ENCODE results near the gene GPC6. TPM values are rescaled to one million over a fixed set of nuclear protein-coding genes. Genes with fewer than 3 reads are reported as not detected.

The GPC6 gene
- polyA plus RNA-seq, 4 donors: 47.9 to 66.1 (median 61.3) TPM

DNA sequence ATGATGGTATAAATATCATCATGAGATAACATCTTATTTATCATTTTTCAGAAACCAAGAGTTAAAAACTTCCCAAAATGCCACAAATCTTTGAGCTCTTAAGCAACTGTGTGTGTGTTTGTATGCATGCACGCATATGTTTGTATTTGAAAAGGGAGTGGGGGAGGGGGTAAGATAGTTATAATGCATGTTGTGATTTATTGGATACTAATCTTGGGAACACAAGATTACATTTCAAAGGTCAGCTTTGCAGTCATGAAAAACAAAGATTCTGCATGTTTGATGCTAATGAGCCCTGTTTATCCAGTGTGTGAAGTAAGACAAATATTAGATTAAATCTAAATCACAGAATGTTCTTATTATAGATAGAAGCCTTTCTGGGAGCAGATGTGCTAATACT lies 897.0 kb downstream of the GPC6 start:
- no peak for DNase-seq (ENCODE audit: low read depth in 4 of 4, low spot score in 2 of 4)

GRCh38 chr13:94128430-94128829 lies 901.8 kb downstream of the GPC6 start:
- no peak for DNase-seq (ENCODE audit: low read depth in 4 of 4, low spot score in 2 of 4)

DNA sequence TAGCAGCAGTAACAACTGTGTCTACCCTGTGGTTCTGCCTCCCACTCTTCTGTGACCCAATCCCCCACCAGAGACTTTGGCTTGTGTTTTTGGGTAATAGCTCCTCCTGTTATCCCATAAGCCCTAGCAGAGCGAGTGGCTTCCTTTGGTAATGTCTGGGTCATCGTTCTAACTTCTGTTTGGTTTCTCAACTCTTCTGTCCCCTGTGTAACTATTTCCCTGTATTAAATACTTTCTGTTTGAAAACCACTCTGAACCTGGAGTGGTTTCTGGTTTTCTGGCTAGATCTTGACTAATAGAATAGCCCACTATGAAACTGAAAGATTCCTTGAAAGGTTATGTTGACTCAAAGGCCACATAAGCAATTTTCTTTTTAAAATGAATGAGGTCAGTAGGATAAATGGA lies 902.9 kb downstream of the GPC6 start:
- DNase-seq (ENCODE audit: low read depth in 4 of 4, low spot score in 2 of 4): no peak

DNA sequence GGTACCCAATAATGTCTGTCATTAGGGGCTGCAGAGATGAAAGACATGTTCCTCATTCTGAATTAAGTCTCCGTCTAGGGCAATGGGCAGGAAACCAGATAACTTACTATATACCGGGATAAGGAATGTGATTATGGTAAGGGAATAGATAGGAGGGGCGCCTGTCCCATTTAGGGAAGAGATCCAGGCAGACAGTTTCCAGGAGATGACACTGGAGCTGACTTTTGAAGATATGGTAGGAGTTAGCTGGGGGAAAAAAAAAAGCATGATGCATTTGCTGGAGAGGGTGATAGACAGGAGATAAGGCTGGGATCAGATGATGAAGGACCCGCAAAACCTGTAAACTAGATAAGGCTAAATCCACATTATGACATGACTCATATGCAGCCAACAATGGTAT lies 912.2 kb downstream of the GPC6 start:
- no peak for DNase-seq (ENCODE audit: low read depth in 4 of 4, low spot score in 2 of 4)

DNA sequence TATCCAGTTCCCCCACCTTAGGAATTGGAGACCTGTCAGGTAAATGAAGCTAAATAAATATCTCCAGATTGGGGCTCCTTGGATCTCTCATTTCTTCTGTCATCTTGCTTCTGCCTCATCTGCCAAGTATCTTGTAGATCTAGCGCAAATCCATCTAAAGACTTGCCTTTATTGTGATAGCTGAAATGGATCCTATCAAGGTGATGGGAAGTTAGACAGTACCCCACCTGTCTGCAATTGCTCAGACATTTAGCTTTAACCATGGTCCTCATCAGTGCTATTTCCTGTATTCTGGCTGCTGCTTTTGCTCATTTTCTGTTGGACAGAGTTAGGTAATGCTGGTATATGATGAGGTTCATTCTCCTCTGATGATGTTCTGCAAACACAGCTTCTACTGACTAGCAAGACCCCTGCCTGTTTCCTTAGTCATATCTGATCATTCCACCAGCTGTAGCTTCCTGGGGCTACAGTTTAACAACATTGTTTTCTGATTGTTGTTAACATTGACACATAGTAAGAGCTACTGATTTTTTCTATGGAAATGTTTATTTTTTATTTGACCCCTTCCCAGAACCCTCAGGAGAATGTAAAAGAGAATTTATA lies 912.9 kb downstream of the GPC6 start:
- no peak for DNase-seq (ENCODE audit: low read depth in 4 of 4, low spot score in 2 of 4)

- no peak for DNase-seq (ENCODE audit: low read depth in 4 of 4, low spot score in 2 of 4)
These were observed 913.4 kb downstream of the GPC6 start for GRCh38 chr13:94140027-94140426.

DNA sequence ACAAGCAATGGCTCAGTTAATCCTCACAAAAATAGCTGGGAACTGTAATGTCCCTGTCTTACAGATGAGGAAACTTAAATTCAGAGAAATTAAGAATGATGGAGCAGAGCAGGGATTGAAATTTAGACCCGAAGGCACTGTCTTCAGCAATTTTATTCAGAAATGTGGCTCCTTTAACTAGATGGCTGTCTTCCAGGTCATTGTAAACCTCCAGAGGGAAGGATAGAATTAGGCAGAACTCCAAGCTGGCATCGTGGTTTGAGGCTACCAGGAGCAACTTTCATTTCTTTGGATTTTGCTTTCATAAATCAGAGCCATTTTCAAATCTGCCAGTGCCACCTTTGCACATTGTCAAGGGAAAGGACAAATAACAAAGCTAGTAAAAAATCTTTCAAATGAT lies 913.9 kb downstream of the GPC6 start:
- no peak for DNase-seq (ENCODE audit: low read depth in 4 of 4, low spot score in 2 of 4)

DNA sequence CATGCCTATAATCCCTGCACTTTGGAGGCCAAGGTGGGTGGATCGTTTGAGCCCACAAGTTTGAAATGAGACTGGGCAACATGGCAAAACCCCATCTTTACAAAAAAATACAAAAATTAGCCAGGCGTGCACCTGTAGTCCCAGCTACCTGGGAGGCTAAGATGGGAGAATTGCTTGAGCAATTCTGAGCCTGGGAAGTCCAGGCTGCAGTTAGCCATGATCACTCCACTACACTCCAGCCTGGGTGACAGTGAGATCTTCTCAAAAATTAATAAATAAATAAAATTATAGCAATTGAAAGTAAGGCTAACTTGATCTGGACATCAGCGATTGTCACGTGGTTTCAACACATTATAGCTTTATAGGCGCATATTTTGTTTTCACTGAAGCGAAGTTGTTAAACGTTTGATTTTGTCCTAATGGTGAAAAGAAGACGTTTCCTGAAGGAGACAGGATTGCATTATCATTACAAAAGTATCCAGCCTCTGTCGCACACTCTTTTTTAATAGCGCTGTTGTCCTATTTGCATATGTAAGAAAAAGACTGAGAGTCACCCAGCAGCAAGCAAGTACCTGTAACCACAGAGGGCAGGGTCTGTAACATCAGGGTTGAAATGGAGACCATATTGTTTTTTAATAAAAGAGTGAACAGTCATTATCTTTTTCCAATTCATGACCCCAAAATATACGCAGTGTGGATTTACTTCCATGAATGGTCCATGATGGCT lies 917.2 kb downstream of the GPC6 start:
- no peak for DNase-seq (ENCODE audit: low read depth in 4 of 4, low spot score in 2 of 4)

GRCh38 chr13:94145966-94146365 lies 919.4 kb downstream of the GPC6 start:
- no peak for DNase-seq (ENCODE audit: low read depth in 4 of 4, low spot score in 2 of 4)

DNA sequence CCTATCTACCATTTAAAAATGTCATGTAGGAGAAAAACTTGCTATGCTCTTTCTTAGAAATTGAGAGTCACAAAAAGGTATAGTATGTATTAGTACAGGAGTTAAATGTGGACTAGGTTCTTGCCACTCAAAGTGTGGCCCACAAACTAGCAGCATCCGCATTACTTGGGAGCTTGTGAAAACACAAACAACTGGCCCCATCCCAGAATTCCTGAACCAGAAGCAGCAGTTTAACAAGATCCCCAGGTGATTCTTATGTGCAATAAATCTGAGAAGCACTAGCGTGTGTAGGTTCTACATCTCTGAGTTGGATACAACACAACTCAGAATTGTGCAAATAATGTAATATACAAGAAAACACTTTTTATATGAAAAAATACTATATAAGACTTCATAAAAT lies 927.0 kb downstream of the GPC6 start:
- DNase-seq (ENCODE audit: low read depth in 4 of 4, low spot score in 2 of 4): no peak

DNA sequence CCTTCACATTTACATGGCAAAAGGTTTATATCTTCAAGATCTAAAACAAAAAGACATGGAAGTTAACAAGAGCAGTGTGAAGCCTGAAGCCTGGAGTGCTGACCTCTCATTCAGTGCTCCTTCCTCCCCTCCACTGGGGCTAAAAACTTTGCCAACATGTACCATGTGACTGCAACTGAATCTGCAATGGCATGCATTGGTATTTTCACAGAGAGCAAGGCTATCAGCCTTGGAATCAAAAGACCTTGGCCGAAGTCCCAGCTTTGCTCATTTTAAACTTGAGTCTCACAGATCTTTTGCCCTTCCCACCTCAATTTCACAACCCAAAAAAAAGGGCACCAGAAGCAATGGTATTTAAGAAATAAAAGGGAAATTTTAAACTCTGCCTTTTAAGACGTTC lies 927.8 kb downstream of the GPC6 start:
- no peak for DNase-seq (ENCODE audit: low read depth in 4 of 4, low spot score in 2 of 4)

GRCh38 chr13:94157705-94158218 lies 931.2 kb downstream of the GPC6 start:
- no peak for DNase-seq (ENCODE audit: low read depth in 4 of 4, low spot score in 2 of 4)

- no peak for DNase-seq (ENCODE audit: low read depth in 4 of 4, low spot score in 2 of 4)
These were observed 934.3 kb downstream of the GPC6 start for GRCh38 chr13:94160875-94161274.

GRCh38 chr13:94162289-94162688 lies 935.7 kb downstream of the GPC6 start:
- no peak for DNase-seq (ENCODE audit: low read depth in 4 of 4, low spot score in 2 of 4)

GRCh38 chr13:94163535-94163934 lies 936.9 kb downstream of the GPC6 start:
- no peak for DNase-seq (ENCODE audit: low read depth in 4 of 4, low spot score in 2 of 4)

GRCh38 chr13:94168783-94169453 lies 942.3 kb downstream of the GPC6 start:
- DNase-seq (ENCODE audit: low read depth in 4 of 4, low spot score in 2 of 4): no peak

DNA sequence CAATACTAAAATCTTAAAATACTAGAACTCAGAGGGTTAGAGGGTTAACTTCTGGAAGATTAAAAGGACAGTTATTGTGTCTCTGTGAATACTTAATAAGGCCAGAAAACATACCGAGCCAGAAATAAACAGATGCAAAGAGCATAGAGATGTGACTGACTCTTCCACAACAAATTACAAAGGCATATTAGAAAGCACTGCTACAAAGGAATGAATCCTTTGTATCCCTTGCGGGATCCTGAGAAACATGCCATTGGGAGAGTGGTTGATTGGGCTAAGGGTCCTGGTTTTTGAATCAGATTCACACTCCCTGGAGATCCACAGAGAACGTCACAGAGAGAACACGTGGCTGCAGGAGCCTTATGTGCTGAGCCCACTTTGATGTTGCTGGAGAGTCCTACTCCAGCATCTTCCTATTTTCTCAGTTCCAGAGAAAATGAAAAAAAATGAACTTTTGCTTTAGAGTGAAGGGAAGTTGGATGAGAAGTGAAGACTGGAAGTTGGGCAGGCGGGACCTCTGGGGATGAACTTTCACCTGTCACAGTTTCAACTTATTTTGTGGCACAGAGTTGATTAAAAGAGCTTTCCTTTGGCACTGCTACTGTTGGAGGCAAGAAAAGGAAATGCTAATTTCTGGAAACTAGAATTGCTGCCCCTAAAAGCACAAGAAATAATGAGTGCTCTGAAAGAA lies 943.0 kb downstream of the GPC6 start:
- no peak for DNase-seq (ENCODE audit: low read depth in 4 of 4, low spot score in 2 of 4)

- no peak for DNase-seq (ENCODE audit: low read depth in 4 of 4, low spot score in 2 of 4)
These were observed 943.6 kb downstream of the GPC6 start for GRCh38 chr13:94170145-94170571.

- no peak for DNase-seq (ENCODE audit: low read depth in 4 of 4, low spot score in 2 of 4)
These were observed 945.8 kb downstream of the GPC6 start for GRCh38 chr13:94172416-94172815.

- DNase-seq (ENCODE audit: low read depth in 4 of 4, low spot score in 2 of 4): no peak
These were observed 946.8 kb downstream of the GPC6 start for GRCh38 chr13:94173312-94173854.

GRCh38 chr13:94174009-94174408 lies 947.4 kb downstream of the GPC6 start:
- no peak for DNase-seq (ENCODE audit: low read depth in 4 of 4, low spot score in 2 of 4)
